Measurements from ENCODE around the gene TXNRD1. TPM values are rescaled to one million over a fixed set of nuclear protein-coding genes. Genes with fewer than 3 reads are reported as not detected.
A peak's percentile ranks its signal among the peaks of the same experiment; 100 is the strongest.

Gene TXNRD1
- total RNA-seq, 1 donor from 2014 or later, result 105 TPM

- Mint-ChIP-seq H3K27ac (ENCODE audit: unreplicated experiment) (no peak overlapping the region), H3K4me3 (ENCODE audit: unreplicated experiment) (peak overlapping the region; percentile 5), H3K9me3 (ENCODE audit: unreplicated experiment) (no peaks in the 10 kb centered on the region), H3K27me3 (ENCODE audit: unreplicated experiment) (peaks cover 5% of the 10 kb centered on the region), H3K4me1 (ENCODE audit: unreplicated experiment) (peaks cover 33% of the 10 kb centered on the region), H3K36me3 (ENCODE audit: low read depth, unreplicated experiment) (peaks cover 14% of the 10 kb centered on the region)
- DNase-seq (ENCODE audit: low spot score), result no peak
- no peak for TF ChIP-seq CTCF (IDR thresholded peaks at IDR 0.05; ENCODE audit: unreplicated experiment)
These were observed 88.9 kb downstream of the TXNRD1 start for GRCh38 chr12:104304261-104305009.

- no peak for TF ChIP-seq CTCF (IDR thresholded peaks at IDR 0.05; ENCODE audit: unreplicated experiment)
- peak overlapping the region; percentile 7 for H3K27ac Mint-ChIP-seq (ENCODE audit: unreplicated experiment)
- H3K36me3 Mint-ChIP-seq (ENCODE audit: low read depth, unreplicated experiment), result peaks cover 9% of the 10 kb centered on the region
- DNase-seq (ENCODE audit: low spot score), result no peak
- peaks cover 30% of the 10 kb centered on the region for H3K4me1 Mint-ChIP-seq (ENCODE audit: unreplicated experiment)
- H3K4me3 Mint-ChIP-seq (ENCODE audit: unreplicated experiment), result no peak overlapping the region
- H3K27me3 Mint-ChIP-seq (ENCODE audit: unreplicated experiment), result peaks cover 5% of the 10 kb centered on the region
- H3K9me3 Mint-ChIP-seq (ENCODE audit: unreplicated experiment), result no peaks in the 10 kb centered on the region
These were observed 89.8 kb downstream of the TXNRD1 start for GRCh38 chr12:104305349-104305748.

GRCh38 chr12:104306376-104306775 lies 90.8 kb downstream of the TXNRD1 start:
- H3K27ac Mint-ChIP-seq (ENCODE audit: unreplicated experiment), result no peak overlapping the region
- peaks cover 7% of the 10 kb centered on the region for H3K36me3 Mint-ChIP-seq (ENCODE audit: low read depth, unreplicated experiment)
- H3K4me3 Mint-ChIP-seq (ENCODE audit: unreplicated experiment), result no peak overlapping the region
- peaks cover 27% of the 10 kb centered on the region for H3K4me1 Mint-ChIP-seq (ENCODE audit: unreplicated experiment)
- no peak for TF ChIP-seq CTCF (IDR thresholded peaks at IDR 0.05; ENCODE audit: unreplicated experiment)
- DNase-seq (ENCODE audit: low spot score), result no peak
- peaks cover 5% of the 10 kb centered on the region for H3K27me3 Mint-ChIP-seq (ENCODE audit: unreplicated experiment)
- no peaks in the 10 kb centered on the region for H3K9me3 Mint-ChIP-seq (ENCODE audit: unreplicated experiment)

- H3K36me3 Mint-ChIP-seq (ENCODE audit: low read depth, unreplicated experiment), result peaks cover 4% of the 10 kb centered on the region
- no peaks in the 10 kb centered on the region for H3K9me3 Mint-ChIP-seq (ENCODE audit: unreplicated experiment)
- no peak for DNase-seq (ENCODE audit: low spot score)
- TF ChIP-seq CTCF (IDR thresholded peaks at IDR 0.05; ENCODE audit: unreplicated experiment), result no peak
- H3K4me1 Mint-ChIP-seq (ENCODE audit: unreplicated experiment), result peaks cover 27% of the 10 kb centered on the region
- no peak overlapping the region for H3K4me3 Mint-ChIP-seq (ENCODE audit: unreplicated experiment)
- no peak overlapping the region for H3K27ac Mint-ChIP-seq (ENCODE audit: unreplicated experiment)
- H3K27me3 Mint-ChIP-seq (ENCODE audit: unreplicated experiment), result peaks cover 5% of the 10 kb centered on the region
These were observed 91.5 kb downstream of the TXNRD1 start for GRCh38 chr12:104306943-104307654.

- H3K27me3 Mint-ChIP-seq (ENCODE audit: unreplicated experiment), result peaks cover 3% of the 10 kb centered on the region
- no peak for TF ChIP-seq CTCF (IDR thresholded peaks at IDR 0.05; ENCODE audit: unreplicated experiment)
- peaks cover 4% of the 10 kb centered on the region for H3K36me3 Mint-ChIP-seq (ENCODE audit: low read depth, unreplicated experiment)
- H3K4me1 Mint-ChIP-seq (ENCODE audit: unreplicated experiment), result peaks cover 27% of the 10 kb centered on the region
- no peak overlapping the region for H3K4me3 Mint-ChIP-seq (ENCODE audit: unreplicated experiment)
- no peak for DNase-seq (ENCODE audit: low spot score)
- H3K27ac Mint-ChIP-seq (ENCODE audit: unreplicated experiment), result no peak overlapping the region
- H3K9me3 Mint-ChIP-seq (ENCODE audit: unreplicated experiment), result no peaks in the 10 kb centered on the region
These were observed 92.0 kb downstream of the TXNRD1 start for GRCh38 chr12:104307655-104308000.
